Measurements from ENCODE around the gene CNTNAP2.
"Not testable (repeated sequence)": the region's sequence is repeated elsewhere in the genome, so short reads cannot be mapped to it uniquely, and the experiment has no call there.

The CNTNAP2 gene

DNA sequence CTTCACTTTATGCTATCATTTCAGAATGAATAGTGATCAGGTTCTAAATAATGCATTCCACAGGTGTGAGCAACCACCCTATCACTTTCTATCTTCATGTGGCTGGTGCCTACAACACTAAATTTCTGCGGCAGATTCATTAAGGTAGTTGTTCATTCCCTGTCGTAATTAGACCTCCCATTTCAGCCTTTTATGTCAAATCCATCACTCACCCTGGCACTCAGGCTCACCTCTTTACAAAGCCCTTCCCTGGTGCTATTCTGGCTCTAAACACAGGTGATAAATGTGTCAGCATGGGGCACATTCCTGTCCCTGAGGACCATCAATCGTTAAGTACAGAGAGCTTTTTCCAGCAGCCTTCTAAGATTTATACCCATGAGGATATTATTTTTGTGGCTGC, 2173.9 kb downstream of the CNTNAP2 start:
- no peak for DNase-seq (ENCODE audit: low read depth, low spot score)

DNA sequence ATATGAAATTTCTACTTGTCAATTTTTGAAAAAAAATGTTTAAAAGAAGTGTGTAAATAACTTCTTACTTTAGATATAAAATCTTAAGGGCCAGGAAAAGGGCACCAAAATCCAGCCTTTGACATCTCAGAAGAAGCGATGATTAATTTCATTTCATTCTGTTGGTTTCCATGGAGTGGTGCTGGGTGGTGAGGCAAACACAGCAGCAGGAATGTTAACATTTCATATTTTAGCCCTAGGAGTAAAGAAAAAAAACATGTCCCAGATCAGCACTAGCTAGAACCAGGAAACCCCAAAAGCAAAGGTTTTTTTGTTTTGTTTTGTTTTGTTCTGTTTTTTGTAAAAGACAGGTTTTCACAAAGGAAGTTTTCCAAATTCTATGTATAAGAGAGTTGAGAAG, 2175.2 kb downstream of the CNTNAP2 start:
- DNase-seq (ENCODE audit: low read depth, low spot score): no peak

DNA sequence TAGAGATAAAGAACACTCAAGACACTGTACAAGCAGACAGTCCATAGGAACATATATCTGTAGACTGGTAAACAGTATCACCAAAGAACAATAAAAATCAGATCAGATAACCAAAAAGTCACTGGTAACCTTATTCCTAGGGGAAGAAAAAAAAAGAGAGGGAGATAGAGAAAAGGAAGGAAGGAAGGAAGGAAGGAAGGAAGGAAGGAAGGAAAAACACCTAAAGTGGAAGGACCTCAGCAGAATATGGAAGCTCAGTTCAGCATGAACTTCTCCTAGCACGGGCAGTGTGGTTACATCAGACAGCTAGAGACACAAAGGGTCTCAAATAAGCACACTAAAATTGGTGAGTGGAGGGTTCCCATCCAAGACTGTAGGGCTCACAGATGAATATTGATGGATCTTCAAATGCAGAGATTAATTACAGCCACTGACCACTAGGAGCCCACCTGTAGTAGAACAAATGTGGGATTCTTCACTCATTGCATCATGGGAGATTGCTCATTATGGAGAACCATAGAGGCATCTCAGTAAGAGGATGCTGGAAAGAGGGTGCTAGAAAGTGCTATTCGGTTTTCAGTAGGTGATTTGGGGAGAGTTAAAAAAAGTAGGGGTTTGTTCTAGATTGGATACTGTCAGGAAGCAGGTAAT, 2180.5 kb downstream of the CNTNAP2 start:
- no peak for DNase-seq (ENCODE audit: low read depth, low spot score)

DNA sequence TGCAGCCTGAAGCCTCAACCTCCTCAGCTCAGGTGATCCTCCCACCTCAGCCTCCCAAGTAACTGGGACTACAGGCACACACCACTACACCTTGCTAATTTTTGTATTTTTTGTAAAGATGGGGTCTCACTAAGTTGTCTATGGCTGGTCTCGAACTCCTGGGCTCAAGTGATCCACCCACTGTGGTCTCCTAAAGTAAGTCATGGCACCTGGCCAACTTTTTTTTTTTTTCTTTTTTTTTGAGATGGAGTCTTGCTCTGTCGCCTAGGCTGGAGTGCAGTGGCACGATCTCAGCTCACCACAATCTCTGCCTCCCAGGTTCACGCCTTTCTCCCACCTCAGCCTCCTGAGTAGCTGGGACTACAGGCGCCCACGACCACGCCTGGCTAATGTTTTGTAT, 2182.2 kb downstream of the CNTNAP2 start:
- not testable (repeated sequence) for DNase-seq (ENCODE audit: low read depth, low spot score)

DNA sequence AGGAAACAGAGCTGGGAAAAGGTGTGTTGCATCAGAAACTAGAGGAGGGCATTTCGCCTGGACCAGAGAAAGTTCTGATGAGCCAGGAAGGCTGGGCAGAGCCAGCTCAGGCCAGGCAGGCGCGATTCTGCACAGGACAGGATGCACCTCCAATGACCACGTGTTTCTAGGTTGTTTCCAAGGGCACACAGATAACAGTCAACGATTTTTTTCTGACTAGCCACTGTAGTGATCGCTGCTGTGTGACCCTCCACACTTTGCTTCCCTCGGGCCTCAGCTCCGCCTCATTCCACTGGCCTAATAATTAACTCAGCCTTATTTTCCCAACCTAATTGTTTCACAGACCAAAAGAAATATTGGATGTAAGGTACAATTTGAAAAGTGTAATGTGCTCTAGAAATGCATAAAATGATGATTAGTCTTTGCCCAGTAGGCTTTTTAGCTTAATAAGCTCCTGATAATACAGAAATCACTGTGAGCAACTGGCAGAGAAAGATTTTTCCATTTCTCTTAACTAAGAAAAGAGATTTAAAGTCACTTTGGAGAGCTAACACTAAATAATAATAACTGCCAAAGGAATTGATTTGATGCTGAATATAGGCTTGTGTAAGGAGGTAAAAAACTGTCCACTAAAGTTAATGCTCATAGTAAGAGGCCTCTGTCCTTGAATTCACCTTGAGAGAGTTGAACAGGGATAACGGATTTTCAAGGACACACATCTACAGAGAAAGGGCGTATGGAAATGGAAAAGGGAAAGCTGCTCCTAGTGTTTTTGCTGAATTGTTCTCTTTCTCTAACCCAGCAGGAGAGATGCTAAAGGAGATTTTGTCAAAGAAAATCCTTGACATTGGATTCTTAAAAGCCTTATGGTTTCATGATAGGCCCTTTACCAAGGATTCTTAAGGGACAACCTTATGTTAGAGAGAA, 2183.0 kb downstream of the CNTNAP2 start:
- no peak for DNase-seq (ENCODE audit: low read depth, low spot score)

DNA sequence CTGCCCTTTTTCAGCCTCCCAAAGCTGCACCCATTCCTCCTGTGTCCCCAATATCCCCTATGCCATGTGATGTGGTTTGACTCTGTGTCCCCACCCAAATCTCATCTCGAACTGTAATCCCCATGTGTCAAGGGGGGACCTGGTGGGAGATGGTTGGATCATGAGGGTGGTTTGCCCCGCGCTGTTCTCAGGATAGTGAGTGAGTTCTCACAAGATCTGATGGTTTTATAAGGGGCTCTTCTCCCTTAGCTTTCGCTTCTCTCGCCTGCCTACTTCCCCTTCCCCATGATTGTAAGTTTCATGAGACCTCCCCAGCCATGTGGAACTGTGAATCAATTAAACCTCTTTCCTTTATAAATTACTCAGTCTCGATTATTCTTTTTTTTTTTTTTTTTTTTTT, 2185.8 kb downstream of the CNTNAP2 start:
- DNase-seq (ENCODE audit: low read depth, low spot score): not testable (repeated sequence)

DNA sequence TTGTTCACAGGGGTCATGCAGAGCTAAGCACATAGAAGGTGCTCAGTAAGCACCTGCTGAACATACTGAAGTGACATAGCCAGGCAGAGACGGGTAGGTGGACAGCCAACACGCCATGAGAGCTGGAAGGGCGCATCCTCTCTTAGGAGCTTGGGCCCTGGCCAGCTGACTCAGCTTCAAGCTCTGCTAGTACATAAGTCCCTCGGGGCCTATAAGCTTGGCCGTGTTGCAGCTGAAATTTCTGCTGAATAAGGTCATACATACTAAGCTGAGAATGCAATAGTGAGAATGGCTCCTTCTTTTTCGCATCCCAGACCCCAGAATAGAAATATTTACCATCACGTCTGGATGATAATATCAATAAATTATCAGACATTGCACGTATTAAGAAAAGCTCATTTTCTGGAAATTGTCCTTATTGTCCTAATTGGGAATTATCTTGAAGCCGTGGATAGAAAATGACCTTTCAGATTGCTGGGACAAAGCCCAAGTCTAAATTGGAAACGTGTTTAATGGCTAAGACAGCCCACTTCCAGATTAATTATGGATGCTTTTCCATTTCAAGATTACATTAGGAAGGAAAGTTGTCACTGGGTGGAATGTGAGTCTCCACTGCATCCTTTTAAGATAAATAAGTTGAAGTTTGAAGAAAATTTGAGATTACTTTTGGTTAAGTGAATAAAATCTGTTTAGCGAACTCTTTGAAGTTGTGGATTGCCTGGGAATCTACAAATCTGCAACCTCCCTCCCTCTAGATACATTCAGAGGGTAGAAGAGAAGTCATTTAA, 2186.9 kb downstream of the CNTNAP2 start:
- no peak for DNase-seq (ENCODE audit: low read depth, low spot score)

DNA sequence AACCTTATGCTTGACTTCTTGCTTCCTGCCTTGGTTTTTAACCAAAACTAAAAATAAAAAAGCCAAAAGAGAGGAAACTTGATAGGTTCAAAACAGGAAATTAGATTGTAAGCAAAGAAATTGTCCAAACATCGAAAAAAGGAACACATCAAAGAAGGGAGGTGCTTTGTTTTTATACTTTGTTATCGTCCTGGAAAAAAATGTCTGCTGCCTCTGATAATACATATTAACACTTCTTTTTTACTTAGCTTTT, 2187.4 kb downstream of the CNTNAP2 start:
- no peak for DNase-seq (ENCODE audit: low read depth, low spot score)

DNA sequence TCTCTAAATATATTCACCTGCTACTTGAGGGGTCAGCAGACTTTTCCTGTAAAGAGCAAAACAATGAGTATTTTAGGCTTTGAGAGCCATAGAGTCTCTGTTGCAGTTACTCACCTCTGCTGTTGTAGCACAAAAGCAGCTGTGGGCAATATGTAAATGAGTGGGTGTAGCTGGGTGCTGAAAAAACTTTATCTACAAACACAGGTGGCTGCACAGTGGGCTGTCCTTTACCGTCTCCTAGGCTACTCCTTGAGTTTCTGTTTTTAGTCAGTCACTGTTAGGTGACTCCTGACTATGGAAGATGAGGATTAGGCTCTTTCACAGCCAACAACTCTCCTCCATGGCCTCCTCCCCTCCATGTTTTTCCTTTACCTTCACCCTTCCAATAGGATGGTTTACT, 2187.9 kb downstream of the CNTNAP2 start:
- DNase-seq (ENCODE audit: low read depth, low spot score): no peak

DNA sequence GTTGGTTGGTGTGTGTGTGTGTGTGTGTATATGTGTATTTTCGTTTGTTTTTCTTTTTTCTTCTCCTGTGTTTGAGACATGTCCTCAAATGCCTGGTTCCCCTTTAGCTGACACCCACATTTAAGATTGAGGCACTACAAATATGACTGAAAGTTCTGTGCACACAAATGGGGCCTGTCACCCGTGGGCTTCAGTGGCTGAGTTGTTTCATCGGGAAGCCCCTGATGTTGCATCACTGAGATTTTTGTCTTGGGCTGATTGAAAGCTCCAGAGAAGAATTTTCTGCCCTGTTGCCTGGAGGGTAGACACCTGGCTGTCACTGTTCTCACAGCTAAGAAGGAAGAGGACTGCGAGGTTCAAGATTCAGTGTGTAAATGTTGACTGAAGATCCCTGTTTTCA, 2190.2 kb downstream of the CNTNAP2 start:
- DNase-seq (ENCODE audit: low read depth, low spot score): no peak

DNA sequence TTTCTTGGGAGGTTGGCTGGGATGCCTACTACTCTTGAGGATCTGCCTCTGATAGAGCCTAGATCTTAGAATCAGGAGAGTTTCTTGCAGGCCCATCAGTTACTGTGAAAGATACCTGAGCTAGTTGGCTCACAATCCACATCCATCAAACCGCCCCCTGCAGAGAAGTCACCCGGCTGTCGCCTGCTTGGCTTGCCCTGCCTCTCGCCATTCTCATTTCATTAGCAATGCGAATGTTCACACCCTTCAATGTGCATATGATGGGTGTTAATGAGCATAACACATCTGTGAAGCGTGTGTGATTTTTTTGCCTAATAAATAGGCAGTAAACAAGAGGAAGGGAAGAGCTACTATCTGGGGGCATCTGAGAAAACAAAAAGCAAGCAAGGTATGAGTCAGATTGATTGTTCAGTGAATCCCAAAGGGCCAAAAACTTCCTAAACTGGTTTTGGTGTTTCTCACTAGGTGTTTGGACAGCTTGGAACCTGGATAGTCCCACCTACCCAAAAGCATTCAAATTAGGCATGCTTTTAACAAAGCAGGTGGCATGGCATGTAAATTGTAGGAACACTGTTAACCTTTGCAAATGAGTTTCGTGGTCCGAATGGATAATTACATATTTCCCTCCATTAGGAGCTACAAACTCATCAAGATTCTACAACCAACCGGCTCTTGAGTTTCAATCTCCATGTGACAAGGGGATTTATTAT, 2201.7 kb downstream of the CNTNAP2 start:
- no peak for DNase-seq (ENCODE audit: low read depth, low spot score)

DNA sequence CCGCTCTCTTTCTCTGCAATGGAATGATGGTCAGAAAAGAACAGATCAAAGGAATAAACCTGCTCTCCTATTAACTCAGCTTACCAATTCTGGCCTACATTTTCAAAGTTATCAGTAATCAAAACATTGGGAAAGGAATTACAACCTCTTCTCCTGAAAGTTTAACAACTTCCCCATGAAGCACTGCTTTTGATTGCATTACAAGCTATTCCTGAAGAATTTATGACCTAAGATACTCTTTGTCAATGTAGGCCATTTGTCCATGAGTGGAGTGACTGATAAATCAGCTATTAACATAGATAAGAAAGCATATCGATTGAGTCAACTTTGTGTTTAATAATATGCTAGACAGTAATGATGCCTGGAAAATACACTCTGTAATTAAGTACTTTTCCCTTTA, 2202.2 kb downstream of the CNTNAP2 start:
- no peak for DNase-seq (ENCODE audit: low read depth, low spot score)

DNA sequence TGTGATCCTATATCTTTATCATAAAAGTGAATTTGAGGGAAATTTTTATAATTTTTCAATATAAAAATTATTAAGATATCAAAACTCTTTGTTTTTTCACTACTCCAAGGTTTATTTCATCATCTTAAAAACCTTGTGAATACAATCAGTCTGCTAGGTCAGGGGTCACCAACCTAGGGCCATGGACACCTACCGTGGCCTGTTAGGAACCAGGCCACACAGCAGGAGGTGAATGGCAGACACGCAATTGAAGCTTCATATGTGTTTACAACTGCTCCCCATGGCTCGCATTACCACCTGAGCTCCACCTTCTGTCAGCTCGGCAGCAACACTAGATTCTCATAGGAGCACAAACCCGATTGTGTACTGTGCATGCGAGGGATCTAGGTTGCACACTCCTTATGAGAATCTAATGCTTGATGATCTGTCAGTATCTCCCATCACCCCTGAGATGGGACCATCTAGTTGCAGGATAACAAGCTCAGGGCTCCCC, 2202.8 kb downstream of the CNTNAP2 start:
- DNase-seq (ENCODE audit: low read depth, low spot score): no peak

DNA sequence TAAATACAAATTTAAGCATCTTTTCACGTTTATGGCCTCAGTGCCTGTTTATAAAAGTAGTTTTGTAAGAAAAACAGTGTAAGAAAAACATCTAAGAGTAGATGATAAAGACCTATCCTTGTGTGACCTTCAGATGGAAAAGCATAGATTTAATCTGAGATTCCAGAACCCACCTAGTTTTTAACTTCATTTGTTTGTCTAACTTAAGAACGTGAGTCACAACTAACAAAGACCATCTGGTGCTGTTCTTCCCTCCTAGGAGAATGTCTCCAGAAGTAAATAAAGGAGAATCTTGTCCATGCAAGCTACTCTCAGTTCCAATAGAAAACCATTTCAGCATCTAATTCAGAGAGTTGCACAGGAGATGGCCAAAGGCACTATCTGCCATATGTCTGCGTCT, 2208.6 kb downstream of the CNTNAP2 start:
- no peak for DNase-seq (ENCODE audit: low read depth, low spot score)

DNA sequence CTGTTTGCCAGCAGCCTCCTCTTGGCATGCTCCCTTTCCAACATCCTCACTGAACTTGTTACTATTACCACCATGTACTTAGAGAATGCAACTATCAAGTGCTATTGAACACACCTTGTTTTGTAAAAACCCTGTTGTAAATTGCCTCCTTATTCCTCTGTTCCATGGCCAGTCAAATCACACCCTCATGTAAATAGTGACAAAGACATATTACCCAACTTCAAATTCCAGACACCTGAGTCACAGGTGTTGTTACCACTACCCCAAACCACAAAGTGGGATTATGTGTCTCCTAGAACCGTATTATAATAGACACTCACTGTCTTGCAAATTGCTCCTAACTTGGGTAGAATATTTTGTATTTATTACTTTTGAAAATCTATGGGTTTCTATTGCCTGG, 2210.8 kb downstream of the CNTNAP2 start:
- no peak for DNase-seq (ENCODE audit: low read depth, low spot score)

DNA sequence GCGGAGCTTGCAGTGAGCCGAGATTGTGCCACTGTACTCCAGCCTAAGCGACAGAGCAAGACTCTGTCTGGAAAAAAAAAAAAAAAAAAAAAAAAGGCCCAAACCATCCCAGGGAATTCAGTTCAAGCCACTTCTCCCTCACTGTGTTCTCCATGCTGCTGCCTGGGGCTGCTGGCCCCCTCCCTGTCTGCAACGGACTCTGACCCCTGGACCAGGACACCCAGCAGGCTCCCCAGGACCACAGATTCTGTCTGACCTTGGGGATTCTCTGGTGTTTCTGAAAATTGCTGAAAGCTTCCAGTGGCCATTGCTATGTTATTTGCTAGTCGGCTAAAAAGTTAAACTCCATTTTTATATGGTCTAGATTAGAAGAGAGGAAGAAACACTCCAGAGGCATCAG, 2212.3 kb downstream of the CNTNAP2 start:
- DNase-seq (ENCODE audit: low read depth, low spot score): no peak

DNA sequence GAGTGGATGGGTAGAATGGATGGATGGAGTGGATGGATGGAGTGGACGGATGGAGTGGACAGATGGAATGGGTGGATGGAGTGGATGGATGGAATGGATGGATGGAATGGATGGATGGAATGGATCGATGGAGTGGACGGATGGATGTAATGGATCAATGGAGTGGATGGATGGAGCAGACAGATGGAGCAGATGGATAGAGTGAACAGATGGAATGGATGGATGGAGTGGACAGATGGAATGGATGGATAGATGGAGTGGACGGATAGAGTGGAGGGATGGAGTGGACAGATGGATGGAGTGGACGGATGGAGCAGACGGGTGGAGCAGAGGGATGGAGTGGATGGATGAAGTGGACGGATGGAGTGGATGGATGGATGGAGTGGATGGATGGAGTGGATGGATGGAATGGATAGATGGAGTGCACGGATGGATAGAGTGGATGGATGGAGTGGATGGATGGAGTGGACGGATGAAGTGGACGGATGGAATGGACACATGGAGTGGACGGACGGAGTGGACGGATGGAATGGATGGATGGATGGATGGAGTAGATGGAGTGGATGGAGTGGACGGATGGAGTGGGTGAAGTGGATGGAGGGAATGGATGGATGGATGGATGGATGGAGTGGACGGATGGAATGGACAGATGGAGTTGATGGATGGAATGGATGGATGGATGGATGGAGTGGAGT, 2213.7 kb downstream of the CNTNAP2 start:
- DNase-seq (ENCODE audit: low read depth, low spot score): no peak

DNA sequence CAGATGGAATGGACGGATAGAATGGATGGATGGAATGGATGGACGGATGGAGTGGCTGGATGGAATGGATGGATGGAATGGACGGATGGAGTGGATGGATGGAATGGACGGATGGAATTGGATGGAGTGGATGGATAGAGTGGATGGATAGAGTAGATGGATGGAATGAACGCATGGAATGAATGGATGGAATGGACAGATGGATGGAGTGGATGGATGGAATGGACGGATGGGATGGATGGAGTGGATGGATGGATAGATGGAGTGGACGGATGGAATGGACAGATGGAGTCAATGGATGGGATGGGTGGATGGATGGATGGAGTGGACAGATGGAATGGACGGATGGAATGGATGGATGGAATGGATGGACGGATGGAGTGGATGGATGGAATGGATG, 2214.2 kb downstream of the CNTNAP2 start:
- no peak for DNase-seq (ENCODE audit: low read depth, low spot score)

DNA sequence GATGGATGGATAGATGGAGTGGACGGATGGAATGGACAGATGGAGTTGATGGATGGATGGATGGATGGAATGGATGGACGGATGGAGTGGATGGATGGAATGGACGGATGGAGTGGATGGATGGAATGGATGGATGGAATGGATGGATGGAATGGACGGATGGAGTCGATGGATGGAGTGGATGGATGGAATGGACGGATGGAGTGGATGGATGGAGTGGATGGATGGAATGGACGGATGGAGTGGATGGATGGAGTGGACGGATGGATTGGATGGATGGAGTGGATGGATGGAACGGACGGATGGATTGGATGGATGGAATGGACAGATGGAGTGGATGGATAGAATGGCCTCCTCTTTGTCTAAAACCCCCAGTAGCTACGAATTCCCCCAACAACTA, 2214.9 kb downstream of the CNTNAP2 start:
- not testable (repeated sequence) for DNase-seq (ENCODE audit: low read depth, low spot score)

DNA sequence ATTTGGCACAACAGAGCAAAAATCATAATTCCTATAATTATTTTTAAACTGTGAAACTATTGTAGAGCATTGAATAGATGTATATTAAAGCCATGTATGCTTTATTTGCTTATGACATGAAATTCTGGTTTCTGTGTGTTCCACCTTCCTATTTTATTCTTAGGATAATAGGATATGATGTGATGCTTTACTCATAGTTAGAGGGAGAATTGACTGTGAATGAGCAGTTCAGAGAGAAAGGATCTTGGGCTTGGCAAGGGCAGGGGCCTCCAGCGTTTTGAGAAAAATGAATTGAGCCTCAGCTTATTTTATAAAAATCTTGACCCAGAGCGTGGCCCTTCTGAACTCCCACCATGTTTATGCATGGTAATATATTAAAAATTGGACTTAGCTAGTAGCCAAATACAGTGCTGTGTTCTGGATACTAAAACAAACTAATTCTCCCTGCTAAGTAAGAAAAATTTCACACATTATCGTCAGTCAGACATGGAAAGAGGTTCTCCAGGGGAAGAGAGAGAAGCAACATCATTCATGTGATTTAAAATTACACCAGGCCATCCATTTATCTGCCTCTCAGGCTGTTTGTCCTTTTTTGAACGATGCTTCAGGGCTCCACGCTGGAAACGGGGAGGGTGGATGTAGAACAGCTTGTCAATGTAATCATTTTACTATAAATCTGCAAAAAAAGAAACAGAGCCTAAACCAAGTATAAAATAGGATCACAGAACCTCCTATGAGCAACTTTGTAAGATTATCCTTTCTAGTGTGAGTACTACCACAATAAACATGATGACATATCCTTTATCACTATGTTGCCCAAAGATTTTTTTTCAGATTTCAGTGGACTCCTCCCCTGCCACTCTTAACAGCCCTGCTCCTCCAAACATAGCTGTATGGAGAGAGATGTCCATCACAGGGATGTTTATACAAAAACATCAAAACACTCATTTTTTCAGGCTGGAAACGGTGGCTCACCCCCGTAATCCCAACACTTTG, 2215.9 kb downstream of the CNTNAP2 start:
- no peak for DNase-seq (ENCODE audit: low read depth, low spot score)

All from iPS DF 19.7 (cell line).